ENCODE measurements around the gene NR3C2.
"Not testable (repeated sequence)": the region's sequence is repeated elsewhere in the genome, so short reads cannot be mapped to it uniquely, and the experiment has no call there.

The NR3C2 gene

GRCh38 chr4:148173397-148174017 is 268.7 kb downstream of the NR3C2 start:
- no peak for DNase-seq (ENCODE audit: low spot score)
- no peak for FAIRE-seq

DNA sequence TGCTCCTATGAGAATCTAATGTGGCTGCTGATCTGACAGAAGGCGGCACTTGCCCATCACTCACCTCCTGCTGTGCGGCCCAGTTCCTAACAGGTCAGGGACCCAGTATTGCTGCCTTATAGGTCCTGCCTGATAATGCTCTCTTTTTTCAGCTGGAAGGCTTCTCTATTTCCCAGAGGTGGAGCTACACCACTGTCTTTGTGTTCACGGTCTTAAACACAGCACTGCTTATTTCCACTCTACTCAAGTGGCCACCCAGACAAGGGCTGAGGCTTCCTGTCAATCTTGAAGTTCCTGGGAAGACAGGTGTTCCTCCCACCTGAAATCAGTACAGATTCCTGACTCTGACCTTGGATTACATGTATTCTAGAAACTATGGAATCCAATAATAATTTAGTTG is 270.6 kb downstream of the NR3C2 start:
- no peak for FAIRE-seq
- no peak for DNase-seq (ENCODE audit: low spot score)

- FAIRE-seq (no peak), DNase-seq (ENCODE audit: low spot score) (no peak)
These were observed 271.5 kb downstream of the NR3C2 start for GRCh38 chr4:148170408-148171365.

- DNase-seq (ENCODE audit: low spot score) (no peak), FAIRE-seq (no peak)
These were observed 276.1 kb downstream of the NR3C2 start for GRCh38 chr4:148166132-148166591.

DNA sequence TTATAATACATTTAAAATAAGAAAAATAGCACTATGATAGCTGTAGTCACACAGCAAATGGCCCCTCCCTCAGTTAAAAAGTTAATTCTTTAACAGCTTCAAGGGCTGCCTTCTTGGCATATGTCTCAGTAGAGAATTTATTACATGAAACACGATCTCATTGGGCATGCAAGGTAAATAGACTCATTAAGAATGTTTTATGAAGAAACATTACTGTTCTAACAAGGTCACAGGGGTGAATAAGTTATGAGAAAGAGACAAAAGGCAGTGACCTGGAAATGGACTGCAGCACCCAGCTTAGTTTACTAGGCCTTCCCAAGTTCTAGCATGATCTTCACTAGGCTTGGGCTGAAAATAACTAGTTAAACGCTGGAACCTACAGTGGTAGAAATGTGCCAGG is 277.7 kb downstream of the NR3C2 start:
- FAIRE-seq (no peak), DNase-seq (ENCODE audit: low spot score) (no peak)

DNA sequence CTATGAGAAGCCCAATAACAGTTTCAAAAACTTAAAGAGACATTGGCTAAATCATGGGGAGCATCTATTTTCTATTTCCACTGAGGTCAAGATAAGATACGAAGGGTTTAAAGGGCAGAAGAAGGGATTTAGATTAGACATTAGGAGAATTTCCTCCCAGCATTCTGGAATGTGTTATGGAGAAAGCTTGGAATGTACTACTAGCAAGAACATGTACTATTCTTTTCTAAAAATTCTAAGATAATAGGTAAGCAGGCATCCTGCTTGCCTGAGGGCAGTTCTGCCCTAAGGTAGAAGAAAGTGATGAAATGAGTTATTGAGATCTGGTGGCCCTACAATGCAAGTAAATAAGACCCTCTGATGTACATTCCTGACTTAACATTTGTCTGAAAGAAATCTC is 279.2 kb downstream of the NR3C2 start:
- no peak for DNase-seq (ENCODE audit: low spot score)
- no peak for FAIRE-seq

DNA sequence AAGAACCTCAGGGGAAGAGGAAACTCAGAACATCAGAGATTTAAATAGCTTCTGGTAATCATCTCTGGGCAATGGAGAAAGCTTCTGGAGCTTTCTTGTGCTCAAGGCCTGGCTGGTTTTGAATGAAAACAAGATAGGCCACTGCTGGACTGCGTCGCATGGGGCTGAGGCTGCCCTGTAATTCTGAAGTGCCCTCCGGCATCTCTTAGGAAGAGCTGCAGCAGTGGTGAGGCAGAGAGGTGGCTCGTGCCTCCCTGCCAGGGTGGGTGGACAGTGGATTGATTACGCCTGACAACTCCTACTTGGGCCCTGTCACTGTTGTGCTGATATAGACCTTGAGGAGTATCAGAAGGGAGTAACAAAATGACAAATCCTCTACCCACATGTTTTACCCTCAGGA is 279.7 kb downstream of the NR3C2 start:
- FAIRE-seq (no peak), DNase-seq (ENCODE audit: low spot score) (no peak)

DNA sequence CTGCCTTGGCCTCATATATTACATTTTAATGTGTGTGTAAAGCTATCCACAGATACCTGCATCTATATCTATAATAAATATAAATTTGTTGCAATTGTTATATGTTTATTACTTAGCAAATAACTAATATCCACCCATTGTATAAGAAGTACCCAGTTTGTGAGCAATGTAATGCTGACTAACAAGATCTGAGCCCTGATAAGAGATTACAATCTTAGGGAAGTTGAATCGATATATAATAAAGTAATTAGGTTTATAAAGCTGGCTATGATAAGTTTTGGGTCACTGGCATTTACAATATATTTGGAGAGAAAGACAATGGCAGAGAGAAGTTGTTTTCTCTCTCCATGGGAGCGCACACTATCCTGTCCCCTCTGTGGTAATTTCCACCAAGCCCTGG is 280.6 kb downstream of the NR3C2 start:
- FAIRE-seq (no peak), DNase-seq (ENCODE audit: low spot score) (no peak)

- DNase-seq (ENCODE audit: low spot score) = no peak
- FAIRE-seq = no peak
These were observed 282.4 kb downstream of the NR3C2 start for GRCh38 chr4:148159793-148160192.

DNA sequence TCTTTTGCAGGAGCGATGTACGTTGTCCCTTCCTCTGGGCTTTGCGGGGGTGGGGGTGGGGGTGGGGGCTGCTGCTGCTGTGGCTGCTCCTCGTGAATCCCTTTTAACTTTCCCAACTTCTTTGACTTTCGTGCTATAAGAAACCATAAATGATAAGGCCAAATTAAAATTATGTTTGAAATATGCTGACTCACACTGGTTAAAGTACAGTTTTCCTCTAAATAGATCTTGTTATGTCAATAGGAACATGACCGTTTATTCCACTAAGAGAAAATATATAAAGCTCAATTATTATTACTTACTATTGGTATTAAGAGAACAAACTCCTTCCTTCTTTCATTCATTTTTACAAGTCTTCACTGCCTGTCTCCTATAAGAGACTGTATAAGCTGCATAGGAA is 287.4 kb downstream of the NR3C2 start:
- FAIRE-seq (no peak), DNase-seq (ENCODE audit: low spot score) (no peak)

DNA sequence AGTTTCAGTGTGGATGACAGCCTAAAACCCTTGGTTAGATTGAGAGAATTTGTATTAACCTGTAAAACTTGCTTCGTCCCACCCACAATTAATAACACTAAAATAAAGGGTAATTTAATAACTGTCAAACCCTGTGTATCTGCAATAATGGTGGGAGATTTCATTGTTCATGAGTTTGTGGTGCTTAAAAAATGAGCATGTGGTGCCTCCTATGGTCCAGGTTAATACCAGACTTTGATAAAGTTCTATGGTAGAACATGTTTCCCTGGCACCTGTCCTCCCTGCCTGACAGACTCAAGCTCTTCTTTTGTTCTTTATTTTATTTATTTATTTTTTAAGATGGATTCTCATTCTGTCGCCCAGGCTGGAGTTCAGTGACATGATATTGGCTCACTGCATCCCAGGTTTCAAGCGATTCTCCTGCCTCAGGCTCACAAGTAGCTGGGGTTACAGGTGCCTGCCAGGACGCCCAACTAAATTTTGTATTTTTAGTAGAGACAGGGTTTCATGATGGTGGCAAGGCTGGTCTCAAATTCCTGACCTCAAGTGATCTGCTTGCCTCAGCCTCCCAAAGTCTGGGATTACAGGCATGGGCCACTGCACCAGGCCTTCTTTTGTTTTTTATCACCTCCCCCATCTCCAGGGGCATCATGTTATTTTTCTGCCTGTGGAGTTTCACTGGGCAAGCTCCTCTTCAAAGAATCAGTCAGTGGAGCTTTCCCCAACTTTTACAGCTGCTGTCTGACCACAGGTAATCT is 289.2 kb downstream of the NR3C2 start:
- DNase-seq (ENCODE audit: low spot score) (no peak), FAIRE-seq (no peak)

DNA sequence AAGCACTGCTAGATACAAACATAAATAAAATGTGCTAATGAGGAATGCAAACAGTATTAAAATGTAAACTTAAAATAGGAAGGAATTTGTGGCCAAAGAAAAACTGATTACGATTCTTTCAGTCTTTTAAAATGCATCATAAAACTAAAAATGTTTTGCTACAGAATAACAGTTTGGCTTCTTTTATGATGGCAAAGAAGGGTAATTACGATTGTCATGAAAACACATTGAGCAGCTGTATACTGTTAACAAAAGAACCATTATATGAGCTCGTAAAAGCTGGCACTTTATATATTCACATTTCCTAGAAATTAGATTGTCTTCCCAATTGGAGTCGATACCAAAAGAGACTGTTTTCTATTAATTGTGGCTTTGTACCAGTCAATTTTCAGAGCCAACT is 290.4 kb downstream of the NR3C2 start:
- no peak for DNase-seq (ENCODE audit: low spot score)
- FAIRE-seq = no peak

- DNase-seq (ENCODE audit: low spot score) (no peak), FAIRE-seq (no peak)
These were observed 296.7 kb downstream of the NR3C2 start for GRCh38 chr4:148145475-148145874.

DNA sequence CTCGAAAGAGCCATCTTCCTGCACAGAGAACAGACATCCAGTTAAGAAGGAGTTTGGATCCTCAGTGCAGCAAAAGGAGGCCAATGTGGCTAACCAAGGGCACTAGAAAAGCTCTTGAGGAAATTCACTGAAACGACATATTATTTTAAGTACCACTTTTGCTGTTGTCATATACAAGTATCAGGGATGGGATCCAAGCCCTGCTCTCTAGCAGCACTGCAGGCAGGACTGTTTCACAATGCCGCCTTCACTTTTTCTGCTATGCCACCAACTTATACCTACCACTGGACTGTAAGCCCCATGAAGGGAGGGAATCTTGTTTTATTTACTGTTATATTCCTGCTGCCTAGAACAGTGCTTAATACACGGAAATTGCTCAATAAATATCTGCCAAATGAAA is 299.0 kb downstream of the NR3C2 start:
- FAIRE-seq = no peak
- no peak for DNase-seq (ENCODE audit: low spot score)

DNA sequence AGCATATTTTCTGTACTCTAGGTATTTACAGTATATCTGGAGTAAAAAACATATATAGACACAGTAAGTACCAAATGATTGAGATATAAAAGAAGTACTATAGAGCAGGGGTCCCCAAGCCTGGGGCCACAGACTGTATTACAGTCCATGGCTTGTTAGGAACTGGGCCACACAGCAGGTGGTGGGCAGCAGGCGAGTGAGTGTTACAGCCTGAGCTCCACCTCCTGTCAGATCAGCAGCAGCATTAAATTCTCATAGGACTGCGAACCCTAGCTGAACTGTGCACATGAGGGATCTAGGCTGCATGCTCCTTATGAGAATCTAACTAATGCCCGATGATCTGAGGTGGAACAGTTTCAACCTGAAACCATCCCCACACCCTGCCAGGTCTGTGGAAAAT is 300.7 kb downstream of the NR3C2 start:
- FAIRE-seq = no peak
- no peak for DNase-seq (ENCODE audit: low spot score)

DNA sequence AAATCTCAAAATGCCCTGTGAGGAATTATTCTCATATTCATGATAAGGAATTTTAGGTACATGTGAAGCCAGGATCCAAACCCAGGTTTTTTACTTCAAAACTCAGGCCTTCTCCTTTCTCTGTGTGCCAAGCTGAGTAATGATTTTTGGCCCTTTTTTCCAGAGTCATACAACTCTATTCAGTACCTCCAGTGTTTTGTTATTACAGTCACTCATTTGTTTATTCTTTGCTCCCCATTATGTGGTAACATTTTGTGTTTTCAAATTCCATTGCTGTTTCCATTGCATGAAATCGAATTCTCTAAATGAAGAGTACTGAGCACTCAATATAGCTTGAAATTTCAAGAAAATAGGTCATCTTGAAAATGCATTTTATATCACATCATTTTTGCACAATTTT is 315.4 kb downstream of the NR3C2 start:
- no peak for DNase-seq (ENCODE audit: low spot score)
- no peak for FAIRE-seq

GRCh38 chr4:148124512-148124911 is 317.7 kb downstream of the NR3C2 start:
- DNase-seq (ENCODE audit: low spot score) (no peak), FAIRE-seq (no peak)

DNA sequence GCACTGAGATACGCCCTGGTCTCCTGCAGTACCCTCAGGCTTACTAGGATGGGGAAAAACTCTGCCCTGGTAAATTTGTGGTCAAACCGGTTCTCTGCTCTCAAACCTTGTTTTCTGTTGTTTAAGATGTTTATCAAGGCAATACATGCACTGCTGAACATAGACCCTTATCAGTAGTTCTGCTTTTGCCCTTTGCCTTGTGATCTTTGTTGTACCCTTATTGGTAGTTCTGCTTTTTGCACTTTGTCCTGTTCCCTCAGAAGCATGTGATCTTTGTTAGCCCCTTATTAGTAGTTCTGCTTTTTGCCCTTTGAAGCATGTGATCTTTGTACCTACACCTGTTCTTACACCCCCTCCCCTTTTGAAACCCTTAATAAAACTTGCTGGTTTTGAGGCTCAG is 319.1 kb downstream of the NR3C2 start:
- DNase-seq (ENCODE audit: low spot score); FAIRE-seq: not testable (repeated sequence)

GRCh38 chr4:148120216-148120615 is 322.0 kb downstream of the NR3C2 start:
- DNase-seq (ENCODE audit: low spot score) (no peak), FAIRE-seq (no peak)

- FAIRE-seq = no peak
- no peak for DNase-seq (ENCODE audit: low spot score)
These were observed 323.6 kb downstream of the NR3C2 start for GRCh38 chr4:148118633-148119032.

- FAIRE-seq = no peak
These were observed 324.0 kb downstream of the NR3C2 start for GRCh38 chr4:148118179-148118578.

DNA sequence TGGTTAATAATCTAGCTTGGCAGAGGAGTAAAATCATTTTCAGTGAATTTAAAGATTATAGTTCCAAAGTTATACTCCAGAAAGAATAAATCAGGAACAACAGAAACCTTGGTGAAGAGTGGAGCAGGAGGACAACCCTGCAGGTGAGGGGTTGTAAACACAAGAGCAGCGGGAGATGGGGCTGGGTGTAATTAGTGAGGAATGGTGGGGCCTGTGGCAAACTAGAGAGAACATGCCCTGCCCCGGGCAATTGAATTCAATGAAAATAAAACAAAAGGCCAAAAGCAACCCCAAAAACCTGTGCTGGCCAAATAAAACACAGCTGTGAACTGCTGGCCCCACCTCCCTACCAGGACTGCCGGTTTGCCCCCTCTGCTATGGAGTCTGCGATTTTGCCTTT is 325.2 kb downstream of the NR3C2 start:
- no peak for DNase-seq (ENCODE audit: low spot score)
- FAIRE-seq = no peak

More at GRCh38 chr4:148118179-148118578, 324.0 kb downstream of the NR3C2 start:
- DNase-seq (ENCODE audit: low spot score) = no peak

All from RCC 7860 (cell line).